K562 (cell line): ENCODE data around the gene DACT3. TPM values are rescaled to one million over a fixed set of nuclear protein-coding genes. Genes with fewer than 3 reads are reported as not detected.

ENCODE experiments used
- ATAC-seq: fragments of 200-7000 bp; cut with Tn5 transposase; 3 replicates; pipeline ENCODE4 v1.9.1; 2020; ENCODE audit warnings: moderate library complexity
- BruUV-seq: library from RNA; stranded (reverse); fragments of 400-500 nt; replicated peaks from 2 replicates; lab custom pipeline; 2021; lab: Mats Ljungman, UMichigan
- CTCF ChIA-PET: fragments of 300-600 bp; formaldehyde crosslinking; extraction: SDS; loops from one replicate; lab custom pipeline; 2021; ENCODE audit warnings: low intra/inter-chr PET ratio; lab: Yijun Ruan, JAX
- POLR2A ChIA-PET: fragments of 300-600, 350-650 bp; sonication (Branson Sonifier 250); formaldehyde crosslinking; extraction: SDS; loops from one replicate; lab custom pipeline; 2021; ENCODE audit warnings: antibody characterized with exemption, inconsistent platforms; lab: Yijun Ruan, JAX
- DNase-seq, 4 experiments: peaks; one replicate each; pipeline versions ENCODE4 v3.0.0 to v3.0.0-alpha.2; 2011 to 2018; ENCODE audit warnings: low spot score in 3 of 4, mixed read lengths in 3 of 4; ENCODE audit errors: extremely low read depth in 1 of 4
- FAIRE-seq: peaks from 2 replicates; lab custom pipeline; 2011; peaks lifted over from hg19 to GRCh38; lab: Jason Lieb, UNC
- H2AFZ ChIP-seq: 2 replicates; pipeline ENCODE4 v1.6.0; 2011; ENCODE audit warnings: low read depth, low read length, control low read depth, inconsistent platforms
- H3K27ac ChIP-seq: fragments of 200-600 bp; 3 replicates; pipeline ENCODE4 v1.8.0; 2011; ENCODE audit warnings: low read depth, mild to moderate bottlenecking, control low read depth, inconsistent platforms, low read length, moderate library complexity, mixed read lengths; ENCODE audit errors: extremely low read depth
- H3K27me3 ChIP-seq, 2 experiments: fragments of 300-600 bp in 1 of 2; 2 replicates in 1 of 2; 3 replicates in 1 of 2; pipeline versions ENCODE4 v1.6.0 to v1.8.0; 2011; ENCODE audit warnings: inconsistent platforms in 2 of 2, low read length in 2 of 2, mild to moderate bottlenecking in 1 of 2, mixed read lengths in 1 of 2, moderate library complexity in 1 of 2; ENCODE audit not compliant: control insufficient read depth in 2 of 2, insufficient read depth in 2 of 2
- H3K36me3 ChIP-seq: fragments of 300-600 bp; 3 replicates; pipeline ENCODE4 v1.8.0; 2011; ENCODE audit warnings: mild to moderate bottlenecking, low read length, inconsistent platforms; ENCODE audit not compliant: control insufficient read depth, insufficient read depth
- H3K4me1 ChIP-seq, 2 experiments: fragments of 200-600 bp in 1 of 2; replicated peaks in 1 of 2; 2 replicates in 1 of 2; 3 replicates in 1 of 2; pipeline versions ENCODE4 v1.5.1 to v1.8.0; 2011; ENCODE audit warnings: inconsistent platforms in 2 of 2, low read length in 2 of 2, mild to moderate bottlenecking in 1 of 2, mixed read lengths in 1 of 2, moderate library complexity in 1 of 2; ENCODE audit not compliant: control insufficient read depth in 2 of 2, insufficient read depth in 2 of 2
- H3K4me2 ChIP-seq: 2 replicates; pipeline ENCODE4 v1.6.1; 2011; ENCODE audit warnings: low read length, control low read depth, inconsistent platforms, mixed read lengths; ENCODE audit not compliant: insufficient read depth
- H3K4me3 ChIP-seq: fragments of 200-600 bp; sonication (generic), shearing (Covaris generic); 2 replicates; pipeline ENCODE4 v1.5.1; 2016; ENCODE audit warnings: control low read depth, inconsistent platforms
- H3K79me2 ChIP-seq: fragments of 200-600 bp; 3 replicates; pipeline ENCODE4 v1.8.0; 2011; ENCODE audit warnings: low read length, inconsistent platforms; ENCODE audit not compliant: control insufficient read depth, insufficient read depth
- H3K9ac ChIP-seq, 2 experiments: 2 replicates each; pipeline versions ENCODE4 v1.6.0 to v1.6.1; 2011; ENCODE audit warnings: low read depth in 2 of 2, low read length in 2 of 2, control low read depth in 1 of 2, inconsistent platforms in 1 of 2, mild to moderate bottlenecking in 1 of 2, mixed read lengths in 1 of 2; ENCODE audit not compliant: insufficient read depth in 1 of 2
- H3K9me1 ChIP-seq: one replicate; pipeline ENCODE4 v1.6.0; 2011; ENCODE audit warnings: inconsistent platforms, mild to moderate bottlenecking, low read length, moderate library complexity; ENCODE audit not compliant: control insufficient read depth, insufficient read depth
- H3K9me3 ChIP-seq: replicated peaks from 2 replicates; pipeline ENCODE4 v1.5.1; 2011; ENCODE audit warnings: low read depth, low read length, inconsistent platforms; ENCODE audit not compliant: control insufficient read depth, insufficient read depth
- H4K20me1 ChIP-seq: replicated peaks from 2 replicates; pipeline ENCODE4 v1.6.1; 2011; ENCODE audit warnings: low read length, inconsistent platforms, mixed read lengths; ENCODE audit not compliant: control insufficient read depth, insufficient read depth
- ESRRA ChIP-seq: fragments of 450-650 bp; IDR thresholded peaks from 2 replicates; pipeline ENCODE4 v1.6.1; 2014; ENCODE audit warnings: low read depth, mild to moderate bottlenecking, moderate library complexity, borderline replicate concordance
- SMAD1 ChIP-seq: fragments of 150-350 bp; IDR thresholded peaks from 2 replicates; pipeline ENCODE4 v1.6.1; 2014; ENCODE audit warnings: low read length, low read depth; ENCODE audit not compliant: partially characterized antibody
- THAP12 ChIP-seq: fragments of 250-450 bp; sonication (Bioruptor Pico); IDR thresholded peaks from 2 replicates; pipeline ENCODE4 v1.9.0; 2021; ENCODE audit warnings: mild to moderate bottlenecking, inconsistent platforms
- ZBTB33 ChIP-seq: sonication (generic); formaldehyde crosslinking; IDR thresholded peaks from 2 replicates; pipeline ENCODE4 v1.8.1; 2023; ENCODE audit warnings: mild to moderate bottlenecking, missing genetic modification reagents
- ZNF583 ChIP-seq: fragments of 250-450 bp; sonication (Bioruptor Pico); IDR thresholded peaks from 2 replicates; pipeline ENCODE4 v1.4.0; 2020
- ZNF740 ChIP-seq, 3 experiments: fragments of 200-800 bp in 1 of 3; sonication (Bioruptor generic) in 1 of 3; sonication (generic) in 1 of 3; formaldehyde crosslinking in 1 of 3; IDR thresholded peaks; 2 replicates each; pipeline versions ENCODE4 v1.6.1 to v1.8.0; 2016 to 2022; ENCODE audit warnings: mild to moderate bottlenecking in 2 of 3, missing compliant biosample characterization in 2 of 3, missing genetic modification characterization in 2 of 3, missing genetic modification reagents in 1 of 3
- WGBS: fragments of 100-300 bp; shearing (Covaris generic); methylation state at CpG from one replicate; pipeline ENCODE4 v1.1.6; 2016; ENCODE audit warnings: low coverage, mixed read lengths; ENCODE audit not compliant: insufficient coverage; ENCODE audit errors: missing lambda C conversion rate; 5-methylcytosine and 5-hydroxymethylcytosine counted together
- in situ Hi-C: fragments of 300-500 bp; cut with MboI; formaldehyde crosslinking; loops from 4 replicates; pipeline ENCODE4 v1.15.0; 2018; ENCODE audit warnings: inconsistent platforms, mixed read lengths
- intact Hi-C: fragments of 100-400 bp; cut with micrococcal nuclease; formaldehyde crosslinking; loops from 2 replicates; pipeline ENCODE4 v1.14.2; 2022
- polyA plus RNA-seq, 8 experiments: library from polyadenylated mRNA; depleted of rRNA in 4 of 8; stranded (reverse) in 5 of 8; unstranded in 3 of 8; fragments of >200 nt; fragmentation: Nextera tagmentation in 2 of 8; fragmentation: Illumina TruSeq in 1 of 8; extraction: Ambion mirVana in 2 of 8; extraction: Trizol in 1 of 8; gene quantifications; 2 replicates each; pipeline versions ENCODE4 v1.2.1 to v1.2.3, GENCODE V29; 2011 to 2014; ENCODE audit warnings: inconsistent platforms in 1 of 8, missing spikeins in 1 of 8
- total RNA-seq, 7 experiments: library from RNA; depleted of rRNA in 6 of 7; stranded (reverse); fragments of >200 nt in 6 of 7; fragmentation: Illumina TruSeq in 2 of 7; extraction: Trizol in 2 of 7; gene quantifications; 2 replicates each; pipeline versions ENCODE4 v1.2.1 to v1.2.3, GENCODE V29; 2011 to 2021; ENCODE audit warnings: low replicate concordance in 1 of 7

DACT3 gene
- total and polyA plus RNA-seq, 9 of the 15 experiments (the other 6 are each of a cell fraction or from before 2014, with no cell fraction given), result 0.67 to 6.5 (median 3.5) TPM

- ChIA-PET CTCF (no interaction called here), POLR2A (interaction anchor here (0.9 kb wide), 1 partner anchor 19 kb away, joined by 3 read pairs; no protein-coding TSS in a partner anchor)
- no peaks in the 10 kb centered on the region for H4K20me1 ChIP-seq
- no peak overlapping the region for H2AFZ ChIP-seq
- no peaks in the 10 kb centered on the region for H3K9me3 ChIP-seq
- no peaks in the 10 kb centered on the region for H3K9me1 ChIP-seq
- 0 out of 4 replicates have a peak overlapping the region, but pooled peaks of 1 of the 2 experiments have one; percentile 7 for H3K9ac ChIP-seq
- no peak for DNase-seq
- no peak overlapping the region for H3K27ac ChIP-seq
- no peak for FAIRE-seq
- TF ChIP-seq ZNF740 (CRISPR knock-in tag; IDR thresholded peaks at IDR 0.05) (0 out of 2 replicates have a peak, but pooled peaks have one; percentile 21), ZNF740 (tag; IDR thresholded peaks at IDR 0.05) (no peak), SMAD1 (no peak), ZNF583 (CRISPR knock-in tag) (no peak)
- no peak overlapping the region for H3K4me2 ChIP-seq
- no TSS peak for BruUV-seq
- no peak for ATAC-seq
- 83% methylated on average over 14 of the region's 14 CpGs for WGBS
- H3K79me2 ChIP-seq, result no peaks in the 10 kb centered on the region
- in situ Hi-C loops, result no loop called here
- H3K4me1 ChIP-seq, result peaks cover 51 to 77% of the 10 kb centered on the region in 2 experiments
- H3K36me3 ChIP-seq, result no peaks in the 10 kb centered on the region
- intact Hi-C loops, result no loop called here
- no peaks in the 10 kb centered on the region for H3K27me3 ChIP-seq
- no peak overlapping the region for H3K4me3 ChIP-seq
Measured at GRCh38 chr19:46626446-46626845, 34.5 kb downstream of the DACT3 start.

GRCh38 chr19:46625731-46626130, 35.3 kb downstream of the DACT3 start:
- H3K9me3 ChIP-seq, result no peaks in the 10 kb centered on the region
- WGBS, result 72% methylated on average over 12 of the region's 12 CpGs
- H3K27ac ChIP-seq, result peak overlapping the region; percentile 35; the same call in 2 of the 3 replicates
- no peaks in the 10 kb centered on the region for H3K9me1 ChIP-seq
- ATAC-seq (no peak), FAIRE-seq (no peak), DNase-seq (no peak)
- in situ Hi-C loops (no loop called here), intact Hi-C loops (no loop called here)
- H4K20me1 ChIP-seq, result no peaks in the 10 kb centered on the region
- H2AFZ ChIP-seq, result peak overlapping the region; percentile 95
- BruUV-seq, result no TSS peak
- H3K4me2 ChIP-seq, result no peak overlapping the region
- ChIA-PET POLR2A (interaction anchor here (0.6 to 0.7 kb wide), 2 partner anchors 72 to 90 kb away, joined by 3 read pairs; no protein-coding TSS in a partner anchor), CTCF (no interaction called here)
- no peaks in the 10 kb centered on the region for H3K27me3 ChIP-seq
- H3K9ac ChIP-seq, result peak overlapping the region in 1 of 2 experiments; percentile 70; a peak in 2 of 4 replicates
- no peaks in the 10 kb centered on the region for H3K36me3 ChIP-seq
- no peak overlapping the region for H3K4me3 ChIP-seq
- H3K79me2 ChIP-seq, result no peaks in the 10 kb centered on the region
- peaks cover 49 to 77% of the 10 kb centered on the region in 2 experiments for H3K4me1 ChIP-seq
- no peak for TF ChIP-seq THAP12 (CRISPR knock-in tag)
- TF ChIP-seq ZBTB33, result peak; percentile 72; the same call in 1 of the 2 replicates
- peak; percentile 45; the same call in 1 of the 2 replicates for TF ChIP-seq ESRRA
